Panc1 (cell line): ENCODE data around the gene SH3PXD2B. TPM values are rescaled to one million over a fixed set of nuclear protein-coding genes. Genes with fewer than 3 reads are reported as not detected.

Experiments used
- ATAC-seq: fragments of 200-7000 bp; cut with Tn5 transposase; 2 replicates; pipeline ENCODE4 v1.9.1; 2020; ENCODE audit warnings: mild to moderate bottlenecking, moderate library complexity
- BruUV-seq: library from RNA; stranded (reverse); fragments of 400-500 nt; replicated peaks from 2 replicates; lab custom pipeline; 2021; lab: Mats Ljungman, UMichigan
- CTCF ChIA-PET: fragments of 300-600 bp; sonication (Branson Sonifier 250); formaldehyde crosslinking; loops from one replicate; lab custom pipeline; 2022; ENCODE audit warnings: antibody characterized with exemption; lab: Charles Lee
- POLR2A ChIA-PET: fragments of 300-600 bp; sonication (Branson Sonifier 250); formaldehyde crosslinking; loops from one replicate; lab custom pipeline; 2022; ENCODE audit warnings: antibody characterized with exemption; lab: Charles Lee
- DNase-seq: peaks from one replicate; pipeline ENCODE4 v3.0.0-alpha.2; 2010; ENCODE audit warnings: low read depth, low spot score
- H3K27ac ChIP-seq: 2 replicates; pipeline ENCODE4 v1.5.1; 2011; ENCODE audit warnings: mild to moderate bottlenecking, low read length, inconsistent platforms
- H3K27me3 ChIP-seq: fragments of 200-500 bp; sonication (Bioruptor generic); 2 replicates; pipeline ENCODE4 v1.6.0; 2014; ENCODE audit warnings: low read length, inconsistent platforms; ENCODE audit not compliant: control insufficient read depth, insufficient read depth
- H3K36me3 ChIP-seq: fragments of 200-500 bp; sonication (Bioruptor generic); 2 replicates; pipeline ENCODE4 v1.5.1; 2014; ENCODE audit warnings: inconsistent platforms, mild to moderate bottlenecking, low read length, moderate library complexity; ENCODE audit not compliant: control insufficient read depth, insufficient read depth
- H3K4me1 ChIP-seq: 2 replicates; pipeline ENCODE4 v1.5.1; 2011; ENCODE audit warnings: inconsistent platforms, mild to moderate bottlenecking, low read length, moderate library complexity; ENCODE audit not compliant: control insufficient read depth, insufficient read depth
- H3K4me3 ChIP-seq, 2 experiments: 2 replicates each; pipeline ENCODE4 v1.5.1; 2011 to 2012; ENCODE audit warnings: low read depth in 2 of 2, low read length in 2 of 2, mild to moderate bottlenecking in 2 of 2, inconsistent platforms in 1 of 2, moderate library complexity in 1 of 2
- H3K9me3 ChIP-seq: fragments of 200-500 bp; sonication (Bioruptor generic); 2 replicates; pipeline ENCODE4 v1.5.1; 2014; ENCODE audit warnings: low read depth, mild to moderate bottlenecking, inconsistent platforms, low read length, moderate library complexity; ENCODE audit not compliant: control insufficient read depth, insufficient read depth
- POLR2AphosphoS5 ChIP-seq: IDR thresholded peaks from 2 replicates; pipeline ENCODE4 v1.6.1; 2012; ENCODE audit warnings: mild to moderate bottlenecking, low read depth, low read length, moderate library complexity
- SIN3A ChIP-seq: IDR thresholded peaks from 2 replicates; pipeline ENCODE4 v1.6.1; 2012; ENCODE audit warnings: low read depth, mild to moderate bottlenecking, low read length, moderate library complexity, borderline replicate concordance; ENCODE audit not compliant: insufficient read depth
- TCF7L2 ChIP-seq: IDR thresholded peaks from 2 replicates; pipeline ENCODE4 v1.6.1; 2011; ENCODE audit warnings: mild to moderate bottlenecking, low read depth, low read length, inconsistent platforms
- in situ Hi-C: cut with HindIII; loops from 2 replicates; pipeline ENCODE4 v1.10.0; 2016; ENCODE audit warnings: low sequenced_read_pairs, low pct_unique_long_range_greater_than_20kb
- intact Hi-C: fragments of 100-400 bp; cut with micrococcal nuclease; formaldehyde crosslinking; loops from one replicate; pipeline ENCODE4 v1.10.0; 2022; ENCODE audit not compliant: unreplicated experiment
- total RNA-seq: library from RNA; stranded (reverse); gene quantifications from one replicate; pipeline ENCODE4 v1.2.1, GENCODE V29; 2021; ENCODE audit not compliant: unreplicated experiment
- TF ChIP-seq, protein P1 (sequence below): fragments of 450-650 bp; IDR thresholded peaks from 2 replicates; pipeline ENCODE4 v1.5.1; 2017; ENCODE audit warnings: mild to moderate bottlenecking
- TF ChIP-seq, protein P2 (sequence below), 2 experiments: IDR thresholded peaks; 2 replicates each; pipeline ENCODE4 v1.6.1; 2011 to 2012; ENCODE audit warnings: low read depth in 2 of 2, control low read depth in 1 of 2, low read length in 1 of 2, mild to moderate bottlenecking in 1 of 2, moderate library complexity in 1 of 2; ENCODE audit not compliant: insufficient read depth in 1 of 2

Gene SH3PXD2B
- total RNA-seq, 1 experiment from 2014 or later: 39.7 TPM

DNA sequence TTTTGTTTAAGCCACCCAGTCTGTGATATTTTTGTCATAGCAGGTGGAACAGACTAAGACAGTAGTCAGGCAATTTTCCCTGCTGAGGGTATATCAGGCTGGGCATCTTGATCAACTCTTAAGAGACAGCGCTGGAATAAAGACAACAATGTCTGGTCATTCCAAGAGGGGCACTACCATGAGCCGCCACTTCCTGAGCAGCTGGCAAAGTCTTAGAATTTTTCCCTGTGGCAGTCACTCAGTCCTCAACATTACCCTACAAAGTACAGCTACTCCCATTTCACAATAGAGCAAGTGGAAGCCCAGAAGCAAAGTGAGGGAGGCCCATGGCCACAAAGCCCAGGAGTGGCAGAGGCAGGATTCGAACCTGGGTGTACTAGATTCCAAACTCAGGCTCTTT is 74.8 kb downstream of the SH3PXD2B start:
- Histone ChIP-seq H3K4me1 (peaks cover 43% of the 10 kb centered on the region), H3K4me3 (no peak overlapping the region), H3K36me3 (no peaks in the 10 kb centered on the region), H3K27ac (peak overlapping the region; percentile 78), H3K9me3 (no peaks in the 10 kb centered on the region), H3K27me3 (no peaks in the 10 kb centered on the region)
- no TSS peak for BruUV-seq
- CTCF ChIA-PET: interaction anchor here (0.7 to 0.8 kb wide), 2 partner anchors 9 to 12 kb away, joined by 5 to 7 read pairs; no protein-coding TSS in a partner anchor
- DNase-seq: no peak
- in situ Hi-C loops: no loop called here
- ATAC-seq: no peak
- POLR2A ChIA-PET: interaction anchor here (0.6 to 1.0 kb wide), 2 partner anchors 56 to 73 kb away, joined by 3 to 8 read pairs; no protein-coding TSS in a partner anchor
- no peak for TF ChIP-seq TCF7L2
- no peak for TF ChIP-seq SIN3A
- TF ChIP-seq POLR2AphosphoS5: no peak
- TF ChIP-seq, protein P1, sequence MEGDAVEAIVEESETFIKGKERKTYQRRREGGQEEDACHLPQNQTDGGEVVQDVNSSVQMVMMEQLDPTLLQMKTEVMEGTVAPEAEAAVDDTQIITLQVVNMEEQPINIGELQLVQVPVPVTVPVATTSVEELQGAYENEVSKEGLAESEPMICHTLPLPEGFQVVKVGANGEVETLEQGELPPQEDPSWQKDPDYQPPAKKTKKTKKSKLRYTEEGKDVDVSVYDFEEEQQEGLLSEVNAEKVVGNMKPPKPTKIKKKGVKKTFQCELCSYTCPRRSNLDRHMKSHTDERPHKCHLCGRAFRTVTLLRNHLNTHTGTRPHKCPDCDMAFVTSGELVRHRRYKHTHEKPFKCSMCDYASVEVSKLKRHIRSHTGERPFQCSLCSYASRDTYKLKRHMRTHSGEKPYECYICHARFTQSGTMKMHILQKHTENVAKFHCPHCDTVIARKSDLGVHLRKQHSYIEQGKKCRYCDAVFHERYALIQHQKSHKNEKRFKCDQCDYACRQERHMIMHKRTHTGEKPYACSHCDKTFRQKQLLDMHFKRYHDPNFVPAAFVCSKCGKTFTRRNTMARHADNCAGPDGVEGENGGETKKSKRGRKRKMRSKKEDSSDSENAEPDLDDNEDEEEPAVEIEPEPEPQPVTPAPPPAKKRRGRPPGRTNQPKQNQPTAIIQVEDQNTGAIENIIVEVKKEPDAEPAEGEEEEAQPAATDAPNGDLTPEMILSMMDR: no peak
- TF ChIP-seq, protein P2, sequence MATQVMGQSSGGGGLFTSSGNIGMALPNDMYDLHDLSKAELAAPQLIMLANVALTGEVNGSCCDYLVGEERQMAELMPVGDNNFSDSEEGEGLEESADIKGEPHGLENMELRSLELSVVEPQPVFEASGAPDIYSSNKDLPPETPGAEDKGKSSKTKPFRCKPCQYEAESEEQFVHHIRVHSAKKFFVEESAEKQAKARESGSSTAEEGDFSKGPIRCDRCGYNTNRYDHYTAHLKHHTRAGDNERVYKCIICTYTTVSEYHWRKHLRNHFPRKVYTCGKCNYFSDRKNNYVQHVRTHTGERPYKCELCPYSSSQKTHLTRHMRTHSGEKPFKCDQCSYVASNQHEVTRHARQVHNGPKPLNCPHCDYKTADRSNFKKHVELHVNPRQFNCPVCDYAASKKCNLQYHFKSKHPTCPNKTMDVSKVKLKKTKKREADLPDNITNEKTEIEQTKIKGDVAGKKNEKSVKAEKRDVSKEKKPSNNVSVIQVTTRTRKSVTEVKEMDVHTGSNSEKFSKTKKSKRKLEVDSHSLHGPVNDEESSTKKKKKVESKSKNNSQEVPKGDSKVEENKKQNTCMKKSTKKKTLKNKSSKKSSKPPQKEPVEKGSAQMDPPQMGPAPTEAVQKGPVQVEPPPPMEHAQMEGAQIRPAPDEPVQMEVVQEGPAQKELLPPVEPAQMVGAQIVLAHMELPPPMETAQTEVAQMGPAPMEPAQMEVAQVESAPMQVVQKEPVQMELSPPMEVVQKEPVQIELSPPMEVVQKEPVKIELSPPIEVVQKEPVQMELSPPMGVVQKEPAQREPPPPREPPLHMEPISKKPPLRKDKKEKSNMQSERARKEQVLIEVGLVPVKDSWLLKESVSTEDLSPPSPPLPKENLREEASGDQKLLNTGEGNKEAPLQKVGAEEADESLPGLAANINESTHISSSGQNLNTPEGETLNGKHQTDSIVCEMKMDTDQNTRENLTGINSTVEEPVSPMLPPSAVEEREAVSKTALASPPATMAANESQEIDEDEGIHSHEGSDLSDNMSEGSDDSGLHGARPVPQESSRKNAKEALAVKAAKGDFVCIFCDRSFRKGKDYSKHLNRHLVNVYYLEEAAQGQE (IDR thresholded peaks at IDR 0.05; ENCODE audit: insufficient read depth in 1 of 2, low read depth in 2 of 2, low read length in 1 of 2): no peak
- intact Hi-C loops: no loop called here

DNA sequence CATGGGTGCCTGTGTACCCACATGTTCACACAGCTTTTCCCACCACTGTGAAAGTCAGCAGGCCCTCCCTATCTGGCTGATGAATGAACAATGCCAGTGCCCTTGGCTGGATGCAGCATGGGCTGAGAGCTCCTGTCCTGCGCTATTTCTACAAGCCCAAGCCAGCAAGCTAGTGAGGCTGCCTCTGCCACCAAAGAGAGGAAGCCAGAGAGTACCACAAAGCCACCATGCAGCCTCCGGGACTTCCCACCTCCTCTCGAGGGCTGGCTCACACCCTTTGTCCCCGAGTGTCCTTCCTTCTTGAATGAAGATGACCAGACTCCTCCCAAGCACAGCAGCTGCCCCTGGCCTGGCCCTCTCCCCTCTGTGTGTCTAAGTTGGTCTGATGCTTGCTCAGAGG is 76.5 kb downstream of the SH3PXD2B start:
- in situ Hi-C loops: no loop called here
- ATAC-seq (no peak), DNase-seq (no peak)
- BruUV-seq: no TSS peak
- no peak for TF ChIP-seq SIN3A
- TF ChIP-seq, protein P2 (IDR thresholded peaks at IDR 0.05; ENCODE audit: insufficient read depth in 1 of 2, low read depth in 2 of 2, low read length in 1 of 2): no peak
- Histone ChIP-seq H3K9me3 (no peaks in the 10 kb centered on the region), H3K36me3 (no peaks in the 10 kb centered on the region), H3K27ac (peak overlapping the region; percentile 11; the same call in 1 of the 2 replicates), H3K27me3 (no peaks in the 10 kb centered on the region), H3K4me3 (no peak overlapping the region), H3K4me1 (peaks cover 27% of the 10 kb centered on the region)
- intact Hi-C loops: no loop called here
- CTCF ChIA-PET: no interaction called here
- POLR2A ChIA-PET: no interaction called here
